K562 (cell line): ENCODE measurements around the gene MKS1. TPM values are rescaled to one million over a fixed set of nuclear protein-coding genes. Genes with fewer than 3 reads are reported as not detected.

Experiments
- CHD7 ChIP-seq: fragments of 200-600 bp; sonication (generic); IDR thresholded peaks from one replicate; pipeline ENCODE4 v1.6.1; 2012; ENCODE audit warnings: mild to moderate bottlenecking, low read depth, low read length, inconsistent platforms
- GABPB1 ChIP-seq: sonication (generic); formaldehyde crosslinking; IDR thresholded peaks from 2 replicates; pipeline ENCODE4 v1.8.0; 2022; ENCODE audit warnings: mild to moderate bottlenecking, missing genetic modification reagents
- JUND ChIP-seq, 2 experiments: IDR thresholded peaks; 2 replicates in 1 of 2; 3 replicates in 1 of 2; pipeline ENCODE4 v1.6.1; 2011; ENCODE audit warnings: borderline replicate concordance in 2 of 2, low read depth in 2 of 2, low read length in 2 of 2, improper control_type of control experiment in 1 of 2, missing biosample characterization in 1 of 2, missing genetic modification characterization in 1 of 2, missing genetic modification reagents in 1 of 2
- KLF16 ChIP-seq: IDR thresholded peaks from 2 replicates; pipeline ENCODE4 v1.6.1; 2016; ENCODE audit warnings: antibody characterized with exemption
- MAX ChIP-seq: sonication (generic); formaldehyde crosslinking; IDR thresholded peaks from 2 replicates; pipeline ENCODE4 v1.9.0; 2022; ENCODE audit warnings: mild to moderate bottlenecking, missing genetic modification reagents
- NRF1 ChIP-seq, 2 experiments: fragments of 450-650 bp; IDR thresholded peaks in 1 of 2; conservative IDR thresholded peaks in 1 of 2; 2 replicates each; pipeline ENCODE4 v1.6.1; 2014; ENCODE audit warnings: mild to moderate bottlenecking in 2 of 2
- PYGO2 ChIP-seq: fragments of 450-650 bp; IDR thresholded peaks from 2 replicates; pipeline ENCODE4 v1.6.1; 2016; ENCODE audit warnings: mild to moderate bottlenecking, missing genetic modification characterization, moderate library complexity, missing compliant biosample characterization
- SMARCE1 ChIP-seq: fragments of 450-650 bp; IDR thresholded peaks from 2 replicates; pipeline ENCODE4 v1.7.1; 2016; ENCODE audit warnings: mild to moderate bottlenecking
- ZNF253 ChIP-seq: fragments of 250-450 bp; sonication (Bioruptor Pico); conservative IDR thresholded peaks from 2 replicates; pipeline ENCODE4 v1.6.1; 2021; ENCODE audit warnings: mild to moderate bottlenecking
- polyA plus RNA-seq, 8 experiments: library from polyadenylated mRNA; depleted of rRNA in 4 of 8; stranded (reverse) in 5 of 8; unstranded in 3 of 8; fragments of >200 nt; fragmentation: Nextera tagmentation in 2 of 8; fragmentation: Illumina TruSeq in 1 of 8; extraction: Ambion mirVana in 2 of 8; extraction: Trizol in 1 of 8; gene quantifications; 2 replicates each; pipeline versions ENCODE4 v1.2.1 to v1.2.3, GENCODE V29; 2011 to 2014; ENCODE audit warnings: inconsistent platforms in 1 of 8, missing spikeins in 1 of 8
- total RNA-seq, 7 experiments: library from RNA; depleted of rRNA in 6 of 7; stranded (reverse); fragments of >200 nt in 6 of 7; fragmentation: Illumina TruSeq in 2 of 7; extraction: Trizol in 2 of 7; gene quantifications; 2 replicates each; pipeline versions ENCODE4 v1.2.1 to v1.2.3, GENCODE V29; 2011 to 2021; ENCODE audit warnings: low replicate concordance in 1 of 7

Gene MKS1
- total and polyA plus RNA-seq, 9 of the 15 experiments (the other 6 are each of a cell fraction or from before 2014, with no cell fraction given): 16.3 to 31.0 (median 25.9) TPM

GRCh38 chr17:58184308-58184985 lies 34.6 kb downstream of the MKS1 start (continued):
- TF ChIP-seq CHD7: no peak
- TF ChIP-seq MAX: peak; percentile 58; the same call in 1 of the 2 replicates
- peak; percentile 82 for TF ChIP-seq JUND (IDR thresholded peaks at IDR 0.05; ENCODE audit: borderline replicate concordance, low read depth, low read length)
- TF ChIP-seq JUND (tag; IDR thresholded peaks at IDR 0.05; ENCODE audit: borderline replicate concordance, low read depth, low read length): peak; percentile 78; the same call in 1 of the 3 replicates
- TF ChIP-seq PYGO2 (tag): 0 out of 2 replicates have a peak, but pooled peaks have one; percentile 9
- TF ChIP-seq ZNF253: no peak
- TF ChIP-seq SMARCE1: peak; percentile 27; the same call in 1 of the 2 replicates
- TF ChIP-seq KLF16: no peak
- TF ChIP-seq GABPB1 (CRISPR knock-in tag): no peak
- TF ChIP-seq NRF1 (conservative IDR thresholded peaks at IDR 0.05 in 1 of 2, IDR thresholded peaks at IDR 0.05 in 1 of 2): peak; percentile 35 to 45; a peak in 2 of 4 replicates
